ENCODE measurements around the gene FHIT. TPM values are rescaled to one million over a fixed set of nuclear protein-coding genes. Genes with fewer than 3 reads are reported as not detected.

The FHIT gene
- total RNA-seq, 4 donors from 2014 or later, result 7.5 to 20.1 (median 13.5) TPM

DNA sequence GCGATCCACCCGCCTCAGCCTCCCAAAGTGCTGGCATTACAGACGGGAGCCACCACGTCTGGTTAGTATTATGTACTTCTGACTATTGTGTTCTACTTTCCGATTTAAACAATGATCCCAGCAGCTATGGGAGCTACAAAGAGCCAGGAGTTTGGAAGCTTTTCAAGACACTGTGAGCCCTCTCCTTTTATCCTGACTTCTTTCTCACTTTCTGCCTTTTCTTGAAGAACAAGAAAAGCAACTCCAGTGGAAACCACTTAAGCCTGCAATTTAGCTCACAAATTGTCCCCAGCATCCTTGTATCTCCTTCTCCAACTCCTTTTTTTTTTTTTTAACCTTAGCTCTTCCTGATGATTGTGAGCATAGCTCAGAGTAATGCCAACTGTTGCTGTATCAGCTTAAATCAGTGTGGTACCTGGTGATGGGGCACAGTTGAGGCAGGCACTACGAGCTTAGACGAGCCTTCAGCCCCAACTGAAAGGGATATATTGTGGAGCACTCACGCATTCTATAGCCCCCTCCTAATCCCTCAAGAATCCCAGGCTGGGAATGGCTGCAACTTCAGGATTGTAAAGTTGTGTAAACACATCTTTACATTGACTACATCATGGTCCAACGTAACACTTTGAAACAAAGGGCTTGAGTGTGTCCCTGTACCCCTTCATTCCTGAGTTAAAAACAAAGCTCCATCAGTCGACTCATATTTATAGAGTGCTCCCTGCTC, 677.0 kb downstream of the FHIT start:
- WGBS, 2 donors (ENCODE audit: low coverage in 1 of 2), result 67 to 76% methylated on average over 6 to 10 of the region's 10 CpGs
- Histone ChIP-seq H3K36me3 (no peaks in the 10 kb centered on the region), H3K27ac (no peak overlapping the region), H3K4me3 (no peak overlapping the region), H3K4me1 (no peaks in the 10 kb centered on the region), H3K27me3 (no peaks in the 10 kb centered on the region), H3K9me3 (no peaks in the 10 kb centered on the region)
- no peak for DNase-seq
- intact Hi-C loops (cut with DNase I; ENCODE audit: low total_unique reads) (no loop called here), in situ Hi-C loops (cut with MboI; ENCODE audit: low pct_ligation_motif_present in 1 of 4, low pct_unique_long_range_greater_than_20kb in 1 of 4, low sequenced_read_pairs in 3 of 4) (no loop called here)
- no peak for TF ChIP-seq POLR2A (IDR thresholded peaks at IDR 0.05)
- no peak for TF ChIP-seq POLR2AphosphoS5 (IDR thresholded peaks at IDR 0.05)
- TF ChIP-seq, protein P1, sequence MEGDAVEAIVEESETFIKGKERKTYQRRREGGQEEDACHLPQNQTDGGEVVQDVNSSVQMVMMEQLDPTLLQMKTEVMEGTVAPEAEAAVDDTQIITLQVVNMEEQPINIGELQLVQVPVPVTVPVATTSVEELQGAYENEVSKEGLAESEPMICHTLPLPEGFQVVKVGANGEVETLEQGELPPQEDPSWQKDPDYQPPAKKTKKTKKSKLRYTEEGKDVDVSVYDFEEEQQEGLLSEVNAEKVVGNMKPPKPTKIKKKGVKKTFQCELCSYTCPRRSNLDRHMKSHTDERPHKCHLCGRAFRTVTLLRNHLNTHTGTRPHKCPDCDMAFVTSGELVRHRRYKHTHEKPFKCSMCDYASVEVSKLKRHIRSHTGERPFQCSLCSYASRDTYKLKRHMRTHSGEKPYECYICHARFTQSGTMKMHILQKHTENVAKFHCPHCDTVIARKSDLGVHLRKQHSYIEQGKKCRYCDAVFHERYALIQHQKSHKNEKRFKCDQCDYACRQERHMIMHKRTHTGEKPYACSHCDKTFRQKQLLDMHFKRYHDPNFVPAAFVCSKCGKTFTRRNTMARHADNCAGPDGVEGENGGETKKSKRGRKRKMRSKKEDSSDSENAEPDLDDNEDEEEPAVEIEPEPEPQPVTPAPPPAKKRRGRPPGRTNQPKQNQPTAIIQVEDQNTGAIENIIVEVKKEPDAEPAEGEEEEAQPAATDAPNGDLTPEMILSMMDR (IDR thresholded peaks at IDR 0.05), result no peak
- TF ChIP-seq EP300 (IDR thresholded peaks at IDR 0.05; ENCODE audit: low read depth), result no peak

DNA sequence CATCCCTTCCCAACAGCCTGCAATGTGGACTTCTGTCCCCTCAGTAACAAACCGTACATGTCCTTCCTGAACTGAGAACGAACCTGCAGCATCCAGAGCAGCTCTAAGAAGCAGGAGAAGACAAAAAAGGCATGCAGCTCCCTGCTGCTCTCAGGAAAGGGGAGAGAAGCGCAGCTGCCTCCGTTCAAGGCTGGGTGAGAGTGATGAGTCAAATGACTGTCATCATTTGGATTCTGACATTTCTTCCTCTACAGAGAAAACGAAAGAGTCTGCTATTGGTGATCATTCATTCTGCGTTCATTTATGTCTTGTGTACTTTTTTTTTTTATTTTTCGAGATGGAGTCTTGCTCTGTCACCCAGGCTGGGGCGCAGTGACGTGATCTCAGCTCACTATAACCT, 677.8 kb downstream of the FHIT start:
- no peaks in the 10 kb centered on the region for H3K36me3 ChIP-seq
- H3K27me3 ChIP-seq, result no peaks in the 10 kb centered on the region
- WGBS, 2 donors (ENCODE audit: low coverage in 1 of 2), result 58 to 87% methylated on average over 3 to 9 of the region's 9 CpGs
- no peak overlapping the region for H3K27ac ChIP-seq
- in situ Hi-C loops (cut with MboI; ENCODE audit: low pct_ligation_motif_present in 1 of 4, low pct_unique_long_range_greater_than_20kb in 1 of 4, low sequenced_read_pairs in 3 of 4) (no loop called here), intact Hi-C loops (cut with DNase I; ENCODE audit: low total_unique reads) (no loop called here)
- TF ChIP-seq, protein P1 (IDR thresholded peaks at IDR 0.05), result no peak
- TF ChIP-seq POLR2A (IDR thresholded peaks at IDR 0.05), result no peak
- no peak for TF ChIP-seq EP300 (IDR thresholded peaks at IDR 0.05; ENCODE audit: low read depth)
- no peak for TF ChIP-seq POLR2AphosphoS5 (IDR thresholded peaks at IDR 0.05)
- H3K9me3 ChIP-seq, result no peaks in the 10 kb centered on the region
- DNase-seq, result no peak
- no peak overlapping the region for H3K4me3 ChIP-seq
- H3K4me1 ChIP-seq, result no peaks in the 10 kb centered on the region

DNA sequence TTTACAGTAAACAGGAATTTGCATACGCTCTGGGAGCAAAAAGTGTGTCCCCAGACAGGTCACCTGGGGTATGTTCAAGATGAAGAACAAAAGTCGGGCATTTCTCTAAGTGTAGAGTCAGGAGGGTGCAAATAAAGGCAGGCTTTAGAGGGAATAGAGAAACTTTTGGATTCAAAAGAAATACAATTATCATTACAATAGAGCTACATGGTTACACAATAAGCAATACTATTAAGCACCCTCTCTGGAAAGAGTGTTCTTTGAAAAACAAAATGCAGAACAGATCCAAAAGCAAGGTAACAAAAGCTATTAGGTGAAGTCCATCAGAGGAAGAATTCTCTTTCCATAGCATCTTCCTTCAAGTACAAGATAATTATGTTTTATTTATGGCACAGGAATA, 679.7 kb downstream of the FHIT start:
- WGBS, 2 donors (ENCODE audit: low coverage in 1 of 2), result 90 to 100% methylated on average over 1 to 2 of the region's 2 CpGs
- in situ Hi-C loops (cut with MboI; ENCODE audit: low pct_ligation_motif_present in 1 of 4, low pct_unique_long_range_greater_than_20kb in 1 of 4, low sequenced_read_pairs in 3 of 4) (no loop called here), intact Hi-C loops (cut with DNase I; ENCODE audit: low total_unique reads) (no loop called here)

DNA sequence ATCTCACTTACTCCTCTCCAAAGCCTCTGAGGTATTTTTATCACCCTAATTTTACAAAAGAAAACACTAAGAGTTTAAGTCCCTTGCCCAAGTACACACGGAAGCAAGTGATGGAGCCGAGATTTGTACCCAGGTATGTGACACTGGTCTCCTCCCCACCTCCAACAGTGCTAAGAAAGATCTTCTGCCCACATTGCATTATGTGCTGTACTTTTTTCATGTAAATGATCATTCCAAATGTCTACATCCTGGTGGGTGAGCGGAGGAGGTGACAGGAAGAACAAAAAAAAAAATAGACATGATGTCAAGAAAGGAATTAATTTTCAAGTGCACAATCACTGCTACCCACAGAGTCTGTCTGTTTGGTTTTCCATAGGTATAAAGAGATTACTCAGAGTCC, 694.1 kb downstream of the FHIT start:
- H3K27me3 ChIP-seq, result no peaks in the 10 kb centered on the region
- no peaks in the 10 kb centered on the region for H3K4me1 ChIP-seq
- TF ChIP-seq POLR2A (IDR thresholded peaks at IDR 0.05) (no peak), EP300 (IDR thresholded peaks at IDR 0.05; ENCODE audit: low read depth) (no peak), POLR2AphosphoS5 (IDR thresholded peaks at IDR 0.05) (no peak)
- TF ChIP-seq, protein P1 (IDR thresholded peaks at IDR 0.05), result no peak
- no peaks in the 10 kb centered on the region for H3K36me3 ChIP-seq
- WGBS, 2 donors (ENCODE audit: low coverage in 1 of 2), result 80 to 90% methylated on average over 3 of the region's 3 CpGs
- DNase-seq, result no peak
- H3K27ac ChIP-seq, result no peak overlapping the region
- no peaks in the 10 kb centered on the region for H3K9me3 ChIP-seq
- H3K4me3 ChIP-seq, result no peak overlapping the region
- intact Hi-C loops (cut with DNase I; ENCODE audit: low total_unique reads), result no loop called here
- in situ Hi-C loops (cut with MboI; ENCODE audit: low pct_ligation_motif_present in 1 of 4, low pct_unique_long_range_greater_than_20kb in 1 of 4, low sequenced_read_pairs in 3 of 4), result no loop called here

More for the DNA sequence above, 679.7 kb downstream of the FHIT start:
- Histone ChIP-seq H3K9me3 (no peaks in the 10 kb centered on the region), H3K27me3 (no peaks in the 10 kb centered on the region), H3K4me3 (no peak overlapping the region), H3K36me3 (no peaks in the 10 kb centered on the region), H3K4me1 (no peaks in the 10 kb centered on the region), H3K27ac (no peak overlapping the region)
- DNase-seq, result no peak
- no peak for TF ChIP-seq EP300 (IDR thresholded peaks at IDR 0.05; ENCODE audit: low read depth)
- TF ChIP-seq POLR2A (IDR thresholded peaks at IDR 0.05), result no peak
- no peak for TF ChIP-seq POLR2AphosphoS5 (IDR thresholded peaks at IDR 0.05)
- TF ChIP-seq, protein P1 (IDR thresholded peaks at IDR 0.05), result no peak

Measured in transverse colon (tissue), 4 donors.